Ishikawa (cell line): ENCODE data around the gene FSD2.

Experiments used
- CEBPB ChIP-seq: IDR thresholded peaks from 2 replicates; pipeline ENCODE4 v1.6.1; 2012
- CREB1 ChIP-seq: IDR thresholded peaks from 2 replicates; pipeline ENCODE4 v1.6.1; 2012; ENCODE audit warnings: low read depth
- EGR1 ChIP-seq: IDR thresholded peaks from 2 replicates; pipeline ENCODE4 v1.6.1; 2012
- EP300 ChIP-seq: IDR thresholded peaks from 2 replicates; pipeline ENCODE4 v1.6.1; 2012; ENCODE audit warnings: borderline replicate concordance
- FOXM1 ChIP-seq: IDR thresholded peaks from 2 replicates; pipeline ENCODE4 v1.6.1; 2012; ENCODE audit warnings: low read depth, borderline replicate concordance
- RAD21 ChIP-seq: IDR thresholded peaks from 2 replicates; pipeline ENCODE4 v1.6.1; 2012; ENCODE audit warnings: low read depth
- REST ChIP-seq: IDR thresholded peaks from 2 replicates; pipeline ENCODE4 v1.6.1; 2012; ENCODE audit warnings: low read depth, mild to moderate bottlenecking
- TCF12 ChIP-seq: IDR thresholded peaks from 2 replicates; pipeline ENCODE4 v1.6.1; 2012; ENCODE audit warnings: low read depth
- TEAD4 ChIP-seq: IDR thresholded peaks from 2 replicates; pipeline ENCODE4 v1.6.1; 2012
- YY1 ChIP-seq: IDR thresholded peaks from 2 replicates; pipeline ENCODE4 v1.6.1; 2012; ENCODE audit warnings: low read depth
- ZBTB7A ChIP-seq: IDR thresholded peaks from 2 replicates; pipeline ENCODE4 v1.6.1; 2012; ENCODE audit warnings: low read depth
- TF ChIP-seq, protein P1 (sequence below): IDR thresholded peaks from 2 replicates; pipeline ENCODE4 v1.6.1; 2012

GRCh38 chr15:82781349-82781748 is 24.5 kb downstream of the FSD2 start:
- TF ChIP-seq RAD21 (no peak), EP300 (no peak), YY1 (no peak), FOXM1 (no peak), REST (no peak), TCF12 (no peak), ZBTB7A (no peak), CREB1 (no peak), EGR1 (no peak), CEBPB (no peak), TEAD4 (no peak)
- TF ChIP-seq, protein P1, sequence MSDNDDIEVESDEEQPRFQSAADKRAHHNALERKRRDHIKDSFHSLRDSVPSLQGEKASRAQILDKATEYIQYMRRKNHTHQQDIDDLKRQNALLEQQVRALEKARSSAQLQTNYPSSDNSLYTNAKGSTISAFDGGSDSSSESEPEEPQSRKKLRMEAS = no peak
